Omental fat pad (tissue), 4 donors: Measurements from ENCODE around the gene TARDBP. TPM values are rescaled to one million over a fixed set of nuclear protein-coding genes. Genes with fewer than 3 reads are reported as not detected.
"Not testable (repeated sequence)": the region's sequence is repeated elsewhere in the genome, so short reads cannot be mapped to it uniquely, and the experiment has no call there.

Experiments
- ATAC-seq: fragments of 150-250 bp; one replicate; pipeline ENCODE4 v1.9.1; 2016; ENCODE audit warnings: mild to moderate bottlenecking, moderate library complexity; ENCODE audit not compliant: low FRiP score
- DNase-seq: peaks from one replicate; pipeline ENCODE4 v3.0.0-alpha.2; 2019; ENCODE audit warnings: low spot score
- CTCF ChIP-seq, 3 donors: fragments of 450-650 bp; IDR thresholded peaks; one replicate each; pipeline ENCODE4 v1.5.1; 2016 to 2017; ENCODE audit warnings: antibody characterized with exemption in 3 of 3, mild to moderate bottlenecking in 3 of 3, moderate library complexity in 2 of 3
- total RNA-seq, 4 donors: library from RNA; depleted of rRNA; stranded (reverse); fragments of >200 nt; gene quantifications; one replicate each; pipeline ENCODE4 v1.1.0, GENCODE V29; 2016

TARDBP gene
- total RNA-seq, 4 donors from 2014 or later = 73.8 to 188 (median 124) TPM

GRCh38 chr1:11031624-11032262 is 19.3 kb downstream of the TARDBP start:
- ATAC-seq (no peak), DNase-seq (no peak)
- TF ChIP-seq CTCF (IDR thresholded peaks at IDR 0.05) = no peak

- TF ChIP-seq CTCF (IDR thresholded peaks at IDR 0.05) = peak in 1 of 3 donors; percentile 65
- ATAC-seq, DNase-seq: not testable (repeated sequence)
These were observed 24.7 kb downstream of the TARDBP start for GRCh38 chr1:11037019-11037739.

- DNase-seq (peak; percentile 94), ATAC-seq (peak; percentile 87)
- peak in 1 of 3 donors; percentile 43 for TF ChIP-seq CTCF (IDR thresholded peaks at IDR 0.05)
These were observed 25.3 kb downstream of the TARDBP start for GRCh38 chr1:11037740-11038182.

GRCh38 chr1:11039351-11040104 is 27.1 kb downstream of the TARDBP start:
- DNase-seq (no peak), ATAC-seq (no peak)
- no peak for TF ChIP-seq CTCF (IDR thresholded peaks at IDR 0.05)

GRCh38 chr1:11040105-11040429 is 27.6 kb downstream of the TARDBP start:
- DNase-seq, ATAC-seq: not testable (repeated sequence)

- DNase-seq (no peak), ATAC-seq (no peak)
- no peak for TF ChIP-seq CTCF (IDR thresholded peaks at IDR 0.05)
These were observed 28.6 kb downstream of the TARDBP start for GRCh38 chr1:11041048-11041447.

- ATAC-seq = no peak
- TF ChIP-seq CTCF (IDR thresholded peaks at IDR 0.05) = no peak
- DNase-seq = no peak
These were observed 29.6 kb downstream of the TARDBP start for GRCh38 chr1:11042065-11042464.
